NCI-H510A treated with DMSO at 0.1 percent for 48 hours (cell line): ENCODE measurements around the gene HPCAL1.

Experiments
- DNase-seq: peaks from one replicate; lab custom pipeline; 2025; lab: John Stamatoyannopoulos, UW

Gene HPCAL1

DNA sequence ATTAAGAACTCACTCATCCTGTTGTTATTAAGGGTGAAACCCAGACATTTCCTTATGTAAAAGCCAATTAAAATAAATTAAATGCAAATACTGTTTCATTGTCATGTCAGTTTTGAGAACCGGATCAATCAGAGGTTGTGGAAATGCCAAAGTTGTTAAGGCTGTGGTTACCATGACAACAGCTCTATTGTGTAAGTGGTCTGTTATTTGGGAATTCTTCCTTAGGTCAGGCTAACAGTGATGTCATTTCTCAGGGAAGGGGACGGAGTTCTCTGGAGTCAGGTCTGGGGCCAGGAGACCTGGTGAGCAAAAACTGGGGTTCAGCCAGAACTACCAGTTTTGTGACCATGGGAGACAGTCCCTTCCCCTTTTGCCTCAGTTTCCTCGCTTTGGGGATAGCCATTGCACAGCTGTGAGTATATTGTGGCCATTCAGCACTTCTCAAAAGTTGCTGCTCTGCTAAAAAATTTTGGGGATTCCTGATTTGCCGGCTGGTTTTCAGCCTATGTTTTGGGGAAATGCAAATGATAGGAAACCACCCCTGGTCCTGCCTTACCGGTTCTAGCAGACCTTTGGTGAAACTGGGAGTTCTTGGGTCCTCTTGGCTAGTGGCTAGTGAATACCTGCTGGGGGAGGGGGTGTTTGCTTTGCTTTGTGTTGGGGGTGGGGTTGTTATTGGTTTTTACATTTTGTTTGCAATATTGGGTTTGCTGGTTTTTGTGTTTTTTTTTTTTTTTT is 21.6 kb downstream of the HPCAL1 start:
- DNase-seq = no peak

DNA sequence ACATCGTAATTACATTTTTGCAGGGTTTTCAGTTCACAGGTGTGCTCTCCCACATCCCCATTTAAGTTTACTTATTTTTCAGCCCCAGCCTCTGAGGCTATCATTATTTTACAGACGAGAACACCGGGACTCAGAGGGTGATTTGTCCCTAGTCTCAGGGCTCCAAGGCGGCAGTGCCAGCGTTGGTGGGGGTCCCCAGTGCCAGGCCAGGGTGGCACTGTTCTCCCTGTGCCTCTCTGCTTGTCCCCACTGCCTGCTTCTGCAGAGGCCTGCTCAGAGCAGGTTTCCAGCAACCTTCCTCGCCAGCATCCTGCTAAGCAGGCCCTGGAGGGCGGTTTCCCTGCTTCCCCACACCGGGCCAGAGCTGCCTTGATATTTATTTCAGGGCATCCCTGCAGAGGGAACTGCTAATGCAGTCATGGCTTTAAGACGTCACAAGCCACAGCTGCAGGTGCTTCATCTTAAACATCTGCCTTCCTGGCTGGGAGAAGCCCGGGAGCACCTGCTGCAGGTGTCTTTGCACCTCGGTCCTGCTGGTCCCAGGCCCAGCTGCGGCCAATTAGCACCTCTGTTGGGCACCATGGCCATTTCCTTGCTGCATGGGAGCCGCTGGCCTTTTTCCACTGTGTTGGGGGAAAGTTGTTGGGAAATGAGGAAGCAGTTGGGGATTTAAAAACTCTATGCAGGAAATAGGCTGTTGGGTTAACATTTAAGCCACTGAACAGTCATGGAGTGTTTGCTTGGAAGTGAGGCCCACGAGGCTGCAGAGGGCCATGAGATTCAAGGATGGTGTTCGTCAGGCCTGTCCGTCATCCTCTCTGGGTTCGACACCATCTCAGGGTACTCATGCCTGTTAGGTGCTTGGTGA is 22.8 kb downstream of the HPCAL1 start:
- peak; percentile 92 for DNase-seq

DNA sequence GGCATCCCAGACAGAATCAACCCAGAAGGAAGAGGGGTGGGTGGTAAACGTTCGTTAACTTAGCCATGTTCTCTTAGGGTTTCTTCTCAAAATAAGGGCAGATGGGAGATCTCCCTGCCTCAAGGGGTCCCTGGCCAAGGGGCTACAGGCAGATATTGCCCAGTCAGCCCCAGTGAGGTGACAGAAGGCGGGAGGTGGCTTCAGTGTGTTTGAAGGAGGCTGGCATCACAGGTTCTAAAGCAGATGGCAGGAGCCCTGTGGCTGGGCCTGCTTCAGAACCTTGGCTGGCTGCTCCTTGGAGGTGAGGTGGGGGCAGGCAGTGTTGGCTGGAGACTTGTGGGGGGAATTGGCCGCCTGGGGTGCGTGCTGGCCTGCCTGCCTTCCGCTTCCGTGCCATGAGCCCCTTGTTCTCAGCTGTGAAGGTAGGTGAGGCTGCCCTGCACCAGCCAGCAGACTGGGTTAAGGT is 23.5 kb downstream of the HPCAL1 start:
- no peak for DNase-seq

DNA sequence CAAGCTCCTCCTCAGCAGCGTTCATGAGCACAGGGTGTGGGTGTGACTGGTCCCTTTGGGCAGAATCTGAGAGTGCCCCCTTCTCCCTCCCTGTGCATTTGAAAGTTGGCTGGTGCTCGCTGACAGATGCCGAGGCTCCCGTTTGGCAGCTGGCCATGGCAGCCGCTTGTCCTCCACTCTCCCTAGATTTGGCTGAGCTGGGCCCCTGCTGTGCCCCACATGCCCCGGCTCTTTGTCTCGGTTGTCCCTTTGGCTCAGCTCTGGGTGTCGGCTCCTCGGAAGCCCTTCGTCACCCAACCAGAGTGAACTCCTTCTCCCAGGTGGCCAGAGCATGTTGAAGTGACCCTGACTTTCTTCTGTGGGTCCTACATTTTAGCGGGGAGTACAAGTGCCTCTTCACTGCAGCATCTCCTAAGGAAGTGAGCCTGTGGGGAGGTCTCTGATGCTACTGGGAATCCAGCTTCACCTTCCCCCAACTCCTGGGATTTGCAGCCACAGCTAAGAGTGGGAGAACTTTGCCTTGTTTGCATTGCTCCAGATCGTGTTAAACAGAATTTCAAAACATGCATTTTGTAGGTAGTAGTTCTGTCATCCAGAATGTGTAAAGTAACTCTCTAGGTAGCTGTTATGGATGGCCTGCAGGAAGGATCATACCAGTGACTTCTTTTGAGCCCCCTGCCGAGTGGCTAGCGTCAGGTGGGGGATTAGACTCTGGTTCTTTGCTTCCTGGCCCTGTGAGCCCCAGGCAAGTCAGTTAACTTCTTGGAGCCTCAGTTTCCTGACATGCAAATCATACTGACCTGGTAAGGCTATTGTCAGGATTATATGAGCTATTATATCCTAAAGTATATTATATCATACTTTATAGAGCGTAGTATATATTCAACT is 24.2 kb downstream of the HPCAL1 start:
- DNase-seq = peak; percentile 60

DNA sequence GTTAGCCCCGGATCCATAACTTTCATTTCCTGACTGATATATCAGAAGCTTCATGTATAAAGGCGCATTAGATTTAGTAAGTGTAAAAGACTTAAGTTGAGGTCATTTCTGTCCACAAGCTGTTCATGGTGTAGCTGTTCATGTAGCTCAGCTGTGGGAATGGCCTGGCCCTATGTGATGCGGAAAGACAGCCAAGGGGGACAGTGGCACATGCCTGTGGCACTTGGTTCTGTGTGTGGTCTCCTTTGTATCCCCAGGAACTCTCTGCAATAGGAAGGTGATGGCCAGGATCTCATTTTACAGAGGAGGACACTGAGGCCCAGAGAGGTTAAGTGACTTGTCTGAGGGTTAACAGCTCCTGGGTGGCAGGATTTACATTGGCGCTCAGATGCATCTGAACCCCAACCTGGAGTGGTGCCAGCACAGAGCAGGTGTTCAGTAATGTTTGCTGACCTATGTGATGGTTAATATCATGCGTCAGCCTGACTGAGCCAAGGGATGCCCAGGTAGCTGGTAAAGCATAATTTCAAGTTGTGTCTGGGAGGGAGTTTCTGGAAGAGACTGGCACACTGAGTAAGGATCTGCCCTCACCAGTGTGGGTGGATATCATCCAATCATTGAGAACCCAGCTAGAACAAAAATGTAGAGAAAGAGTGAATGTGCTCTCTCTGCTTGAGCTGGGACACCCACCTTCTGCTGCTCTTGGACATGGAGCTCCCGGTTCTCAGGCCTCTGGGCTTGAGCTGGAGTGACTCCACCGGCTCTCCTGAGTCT is 25.4 kb downstream of the HPCAL1 start:
- DNase-seq = peak; percentile 79

DNA sequence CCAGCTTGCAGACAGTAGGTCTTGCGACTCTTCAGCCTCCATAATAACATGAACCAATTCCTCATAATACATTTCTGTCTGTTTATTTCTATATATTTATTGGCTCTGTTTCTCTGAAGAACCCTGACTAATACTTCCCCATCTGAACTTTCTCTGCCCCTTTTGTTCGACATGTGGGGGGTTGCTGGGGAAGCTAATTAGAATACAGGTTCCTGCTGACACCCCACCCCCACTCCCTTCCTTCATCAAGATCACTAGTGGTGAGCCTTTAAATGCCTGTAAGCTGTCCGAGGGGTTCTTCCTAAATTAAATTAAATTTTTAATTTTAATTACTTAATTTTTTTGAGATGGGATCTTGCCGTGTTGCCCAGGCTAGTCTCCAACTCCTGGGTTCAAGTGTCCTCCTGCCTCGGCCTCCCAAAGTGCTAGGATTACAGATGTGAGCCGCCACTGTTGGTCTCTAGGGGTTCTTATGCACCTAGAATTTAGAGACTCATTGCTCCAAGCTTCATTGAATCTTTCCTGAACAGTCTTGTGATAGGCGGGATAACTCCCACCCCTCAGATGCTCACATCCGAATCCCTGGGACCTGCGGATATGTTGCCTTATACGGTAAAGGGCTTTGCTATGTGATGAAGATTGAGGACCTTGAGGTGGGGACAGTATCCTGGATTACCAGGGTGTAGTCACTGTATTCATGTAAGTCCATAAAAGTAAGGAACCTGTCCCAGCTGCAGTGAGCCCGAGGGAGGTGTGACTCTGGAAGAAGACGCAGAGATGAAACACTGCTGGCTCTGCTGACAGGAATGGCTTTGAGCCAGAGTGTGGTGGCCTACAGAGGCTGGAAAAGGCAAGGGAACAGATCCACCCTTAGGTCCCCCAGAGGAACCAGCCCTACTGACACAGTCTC is 26.2 kb downstream of the HPCAL1 start:
- DNase-seq = no peak

DNA sequence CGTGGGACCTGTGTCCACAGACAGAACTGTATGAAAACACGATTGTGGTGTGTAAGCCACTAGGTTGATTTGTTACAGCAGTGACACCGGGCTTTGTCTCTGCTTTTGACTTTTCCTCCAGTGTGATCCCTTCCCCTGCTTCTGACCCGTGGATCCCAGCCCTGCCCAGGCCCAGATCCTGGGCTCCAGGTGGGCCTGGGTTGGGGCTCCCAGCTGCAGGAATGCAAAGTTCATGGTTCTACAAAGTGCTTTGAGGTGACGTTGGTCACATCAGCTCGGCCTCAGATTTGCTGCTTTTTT is 26.8 kb downstream of the HPCAL1 start:
- no peak for DNase-seq

DNA sequence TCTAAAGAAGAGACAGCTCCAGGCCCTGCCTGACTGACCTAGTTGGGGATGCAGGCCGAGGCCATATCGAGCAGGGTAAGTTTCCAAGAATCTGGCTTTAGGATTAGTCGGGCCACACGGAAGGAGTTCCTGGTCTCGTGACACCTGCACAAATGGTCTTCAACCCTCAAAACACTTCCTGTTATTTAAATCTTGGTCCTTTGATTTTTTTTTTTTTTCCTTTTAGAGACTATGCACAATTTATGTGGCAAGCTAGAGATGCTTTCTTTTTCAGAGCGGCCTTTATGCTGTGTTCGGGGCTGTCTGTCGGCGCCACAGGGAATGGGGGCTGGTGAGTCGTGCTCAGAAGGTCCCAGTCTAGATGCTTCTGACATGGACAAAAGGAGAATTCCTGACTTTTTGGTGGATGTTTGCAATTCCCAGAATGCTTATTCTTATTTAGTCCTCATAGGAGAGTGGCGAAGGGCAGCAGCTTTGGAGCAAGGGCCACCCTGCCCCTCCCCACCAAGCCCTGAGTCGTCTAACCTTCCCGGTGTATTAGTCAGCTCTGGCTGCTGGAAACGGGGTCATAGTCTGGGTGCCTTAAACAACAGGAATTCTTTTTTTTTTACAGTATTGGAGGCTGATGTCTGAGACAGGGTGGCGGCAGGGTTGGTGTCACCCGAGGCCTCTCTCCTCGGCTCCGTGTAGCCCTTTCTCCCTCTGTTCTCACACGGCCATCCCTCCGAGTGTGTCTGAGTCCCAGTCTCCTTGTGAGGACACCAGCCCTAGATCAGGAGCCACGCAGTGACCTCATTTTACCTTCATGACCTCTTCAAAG is 27.4 kb downstream of the HPCAL1 start:
- DNase-seq = no peak

DNA sequence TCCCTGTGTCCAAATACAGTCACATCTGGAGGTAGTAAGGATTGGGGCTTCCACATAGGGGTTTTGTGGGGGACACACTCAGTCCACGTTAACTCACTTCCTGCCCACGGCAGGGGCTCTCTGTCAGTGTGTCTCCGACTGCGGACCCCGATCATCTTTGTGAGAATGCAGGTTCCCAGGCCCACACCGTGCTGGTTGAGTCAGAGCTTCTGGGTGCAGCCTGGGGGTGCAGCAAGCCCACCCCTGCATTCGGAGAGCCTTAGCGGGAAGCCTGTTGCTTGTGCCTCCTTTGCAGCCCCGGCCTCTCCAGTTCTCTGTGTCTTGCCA is 28.0 kb downstream of the HPCAL1 start:
- DNase-seq = no peak

DNA sequence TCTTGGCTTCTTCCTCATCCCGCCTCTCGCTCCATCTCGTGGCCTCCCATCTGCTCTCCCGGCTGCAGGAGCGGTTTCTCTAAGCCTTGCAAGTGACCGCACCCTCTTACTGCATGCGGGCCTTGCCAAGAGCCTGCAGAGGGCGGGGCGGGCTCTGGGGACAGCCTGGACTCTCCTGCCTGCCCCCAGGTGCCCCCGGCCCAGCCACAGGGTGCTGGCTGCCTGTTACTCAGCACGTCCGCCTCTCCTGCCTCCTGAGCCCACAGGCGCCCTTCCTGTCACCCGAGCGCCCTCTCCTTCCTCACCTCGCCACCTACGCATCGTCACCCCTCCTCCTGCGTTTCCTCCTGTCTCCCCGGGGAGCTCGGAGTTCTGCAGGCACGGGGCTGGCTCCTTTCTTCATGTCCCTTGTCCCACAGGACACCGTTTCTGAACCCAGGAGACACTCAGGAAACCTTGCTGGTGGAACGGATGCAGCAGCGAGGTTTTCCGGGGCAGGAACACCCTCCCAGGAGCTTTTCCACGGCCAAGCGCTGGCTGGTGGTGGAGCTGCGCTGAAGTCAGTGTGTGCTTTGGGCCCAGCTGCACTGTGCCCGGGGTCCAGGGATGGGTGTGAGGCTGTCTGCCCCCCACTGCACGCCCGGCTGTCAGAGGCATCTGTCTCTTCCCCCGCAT is 28.5 kb downstream of the HPCAL1 start:
- no peak for DNase-seq

DNA sequence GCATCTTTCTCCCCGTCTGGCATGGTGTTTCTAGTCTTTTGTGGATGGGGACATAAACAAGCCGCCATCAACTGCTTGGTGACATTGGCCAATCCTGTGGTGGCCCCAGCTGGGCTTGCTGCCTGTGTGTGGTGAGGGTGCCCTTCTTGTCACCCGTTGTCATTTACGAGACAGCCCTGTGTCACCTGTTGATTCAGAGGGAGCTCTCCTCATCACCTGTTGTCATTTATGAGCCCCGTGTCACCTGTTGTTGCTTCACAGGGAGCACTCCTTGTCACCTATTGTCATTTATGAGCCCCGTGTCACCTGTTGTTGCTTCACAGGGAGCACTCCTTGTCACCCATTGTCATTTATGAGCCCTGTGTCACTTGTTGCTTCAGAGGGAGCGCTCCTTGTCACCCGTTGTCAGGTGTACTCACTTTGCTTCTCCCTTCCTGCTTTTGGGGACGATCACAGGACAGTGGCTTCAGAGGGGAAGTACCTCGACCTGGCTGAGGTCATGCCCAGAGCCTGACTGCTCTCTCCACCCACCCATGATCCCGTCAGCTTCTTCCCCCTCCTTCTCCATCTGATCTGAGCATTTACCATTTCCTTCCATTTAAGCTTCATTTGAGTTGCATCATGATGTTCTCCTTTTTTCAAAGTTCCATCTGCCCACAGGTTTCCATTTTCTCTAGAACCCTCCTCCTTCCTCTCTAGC is 29.1 kb downstream of the HPCAL1 start:
- DNase-seq = peak; percentile 52

DNA sequence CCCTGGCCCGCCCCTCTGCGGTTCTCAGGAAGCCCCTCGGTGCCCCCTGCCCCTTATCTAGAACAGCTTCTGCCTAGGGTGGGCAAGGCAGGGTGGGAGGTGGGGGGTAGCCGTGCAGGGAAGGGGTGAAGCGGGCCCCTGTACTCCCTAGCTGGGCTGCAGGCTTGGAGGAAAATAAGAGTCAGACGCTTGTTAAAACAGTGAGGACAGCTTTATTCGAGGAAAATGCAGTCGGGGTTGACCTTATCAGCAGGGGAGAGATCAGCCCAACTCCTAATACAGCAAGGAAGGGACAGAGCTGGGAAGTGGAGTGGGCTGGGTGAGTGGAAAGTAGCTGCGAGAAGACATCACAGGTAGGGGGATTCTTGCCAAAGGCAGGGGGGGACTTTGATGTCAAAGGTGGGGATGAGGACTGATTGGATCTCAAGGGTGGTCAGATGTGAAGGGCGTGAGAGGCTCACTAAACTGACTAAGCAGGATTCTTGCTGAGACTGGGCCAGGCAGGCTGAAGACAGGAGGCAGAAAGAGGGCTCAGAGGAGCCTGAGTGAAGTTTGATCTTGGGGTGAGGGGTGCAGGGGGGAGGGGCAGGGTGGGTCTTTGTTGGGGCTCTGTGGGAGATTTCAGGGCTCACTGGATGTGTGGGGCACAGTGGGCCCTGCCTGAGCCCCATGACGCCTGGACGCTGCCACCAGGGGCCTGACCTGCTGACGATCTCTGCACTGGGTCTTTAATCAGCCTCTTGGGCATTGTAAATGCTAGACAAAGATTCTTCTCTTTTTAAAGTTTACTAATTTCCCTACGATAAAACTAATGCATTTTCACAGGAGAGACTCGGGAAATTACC is 29.9 kb downstream of the HPCAL1 start:
- no peak for DNase-seq

DNA sequence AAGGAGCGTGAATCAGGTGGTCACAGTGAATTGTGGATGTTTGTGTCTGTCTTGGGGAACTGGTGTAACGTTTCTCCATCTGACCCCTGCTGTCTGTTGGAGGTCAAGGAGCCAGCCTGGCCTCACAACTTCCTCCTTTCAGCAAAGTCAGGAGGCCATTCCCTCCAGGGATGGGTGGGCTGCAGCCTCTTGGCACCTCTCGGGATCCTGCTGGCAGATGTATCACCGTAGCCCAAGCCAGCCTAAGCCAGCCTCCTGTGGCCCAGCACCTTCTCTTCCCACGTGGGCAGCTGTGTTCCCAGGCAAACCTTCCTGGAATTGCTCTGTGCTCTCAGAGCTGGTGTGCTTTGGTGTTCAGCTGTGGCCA is 30.5 kb downstream of the HPCAL1 start:
- DNase-seq = no peak

DNA sequence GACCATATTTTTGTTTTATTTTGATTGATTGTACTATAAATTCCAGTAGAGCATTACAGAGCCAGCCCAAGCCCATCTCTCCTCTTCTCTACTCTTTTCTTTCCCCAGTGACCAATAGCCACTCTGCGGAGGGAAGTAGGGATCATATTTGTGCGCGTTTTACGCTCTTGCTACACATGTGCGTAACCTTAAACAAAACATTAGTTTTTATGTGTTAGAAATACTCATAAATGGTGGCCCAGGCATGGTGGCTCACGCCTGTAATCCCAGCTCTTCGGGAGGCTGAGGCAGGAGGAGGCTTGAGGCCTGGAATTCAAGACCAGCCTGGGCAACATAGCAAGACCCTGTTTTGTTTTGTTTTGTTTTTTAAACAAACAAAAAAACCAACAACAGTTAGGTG is 31.3 kb downstream of the HPCAL1 start:
- DNase-seq = no peak

DNA sequence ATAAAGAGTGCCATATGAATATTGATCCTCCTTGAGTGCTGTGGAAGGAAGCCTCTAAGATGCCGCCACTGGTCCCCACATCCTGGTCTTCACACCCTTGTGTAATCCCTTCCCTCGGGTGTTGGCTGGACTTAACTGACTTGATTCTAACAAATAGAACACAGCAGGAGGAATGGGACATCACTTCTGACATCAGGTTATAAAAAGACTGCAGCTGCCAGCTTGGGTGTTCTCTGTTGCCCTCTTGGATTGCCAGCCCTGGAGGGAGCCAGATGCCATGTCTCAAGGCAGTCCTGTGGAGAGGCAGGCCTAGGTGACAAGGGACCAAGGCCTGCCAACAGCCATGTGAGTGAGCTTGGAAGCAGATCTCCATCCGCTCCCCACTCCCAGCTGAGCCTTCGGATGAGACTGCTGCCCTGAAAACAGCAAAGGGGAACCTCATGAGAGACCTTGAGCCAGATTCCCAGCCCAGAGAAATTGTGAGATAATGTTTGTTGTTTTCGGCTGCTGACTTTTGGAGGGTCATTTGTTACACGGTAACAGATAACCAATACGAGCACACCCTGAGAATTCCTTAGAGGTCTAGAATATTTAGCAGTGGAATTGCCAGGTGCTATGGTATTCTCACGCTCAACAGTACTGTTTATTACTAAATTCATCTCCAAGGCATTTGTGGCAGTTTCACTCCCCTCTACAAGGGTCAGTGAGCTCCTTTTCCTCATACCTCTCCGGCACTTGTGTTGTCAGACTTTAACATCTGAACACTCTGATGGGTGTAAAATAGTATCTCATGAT is 32.5 kb downstream of the HPCAL1 start:
- DNase-seq = no peak

DNA sequence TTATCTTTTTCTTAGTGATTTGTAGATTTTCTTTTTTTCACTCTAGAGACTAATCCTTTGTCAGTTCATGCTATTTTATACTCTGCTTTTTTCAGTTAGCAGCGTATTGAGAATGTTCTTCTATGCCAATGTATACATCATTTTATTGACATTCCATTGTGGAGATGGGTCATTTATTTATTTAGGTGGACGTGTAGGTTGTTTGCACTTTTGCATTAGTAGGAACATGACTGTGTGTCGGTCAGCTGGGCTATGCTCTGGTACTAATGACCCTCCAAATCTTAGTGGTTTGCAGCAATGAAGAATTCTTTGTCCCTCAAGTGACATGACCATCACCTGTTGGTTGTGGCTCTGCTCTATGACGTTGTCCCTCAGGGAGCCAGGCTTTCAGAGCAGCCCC is 33.6 kb downstream of the HPCAL1 start:
- peak; percentile 38 for DNase-seq
